ENCODE measurements around the gene SAPCD1. TPM values are rescaled to one million over a fixed set of nuclear protein-coding genes. Genes with fewer than 3 reads are reported as not detected.

SAPCD1 gene
- total RNA-seq, 3 donors from 2014 or later, result 9.4 to 12.2 (median 12.1) TPM

DNA sequence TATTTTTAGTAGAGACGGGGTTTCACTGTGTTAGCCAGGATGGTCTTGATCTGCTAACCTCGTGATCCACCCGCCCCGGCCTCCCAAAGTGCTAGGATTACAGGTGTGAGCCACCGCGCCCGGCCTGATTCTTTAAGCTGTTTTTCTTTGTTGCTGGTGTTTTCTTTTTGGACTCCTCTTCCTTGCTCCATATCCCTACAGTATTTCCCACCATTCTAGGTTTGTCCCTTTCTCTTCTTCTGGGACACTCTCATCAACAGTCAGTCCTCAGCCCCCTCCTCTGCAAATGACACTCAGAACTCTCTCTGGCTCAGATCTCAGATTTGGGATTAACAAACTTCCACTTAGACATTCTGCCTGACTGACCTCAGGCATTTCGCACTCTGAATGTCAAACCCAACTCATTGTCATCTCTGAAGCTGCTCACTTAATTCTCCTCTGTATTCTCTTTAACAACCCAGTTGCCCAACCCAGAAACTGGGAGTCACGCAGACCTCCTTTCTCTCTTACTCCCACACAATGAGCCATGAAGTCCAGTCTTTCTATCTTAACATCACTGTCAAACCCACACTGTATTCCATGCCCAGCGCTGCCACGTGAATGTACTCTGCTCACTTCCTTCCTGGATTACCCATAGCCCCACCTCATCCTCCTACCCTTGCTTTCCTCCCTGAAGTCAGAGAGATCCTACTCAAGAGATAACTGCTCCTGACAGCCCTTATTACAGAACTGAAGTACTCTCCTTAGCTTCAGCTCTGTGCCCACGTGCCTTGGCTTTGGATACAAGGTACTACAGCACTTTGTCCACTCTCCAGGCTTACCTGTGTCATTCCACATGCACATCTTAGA, 36.7 kb upstream of the SAPCD1 start:
- DNase-seq, result no peak
- Mint-ChIP-seq H3K4me1 (ENCODE audit: low read depth) (peaks cover 45% of the 10 kb centered on the region), H3K9me3 (no peaks in the 10 kb centered on the region), H3K4me3 (no peak overlapping the region), H3K27me3 (ENCODE audit: low read depth) (no peaks in the 10 kb centered on the region), H3K36me3 (ENCODE audit: insufficient read depth) (peaks cover 4% of the 10 kb centered on the region)
- ATAC-seq, result no peak

DNA sequence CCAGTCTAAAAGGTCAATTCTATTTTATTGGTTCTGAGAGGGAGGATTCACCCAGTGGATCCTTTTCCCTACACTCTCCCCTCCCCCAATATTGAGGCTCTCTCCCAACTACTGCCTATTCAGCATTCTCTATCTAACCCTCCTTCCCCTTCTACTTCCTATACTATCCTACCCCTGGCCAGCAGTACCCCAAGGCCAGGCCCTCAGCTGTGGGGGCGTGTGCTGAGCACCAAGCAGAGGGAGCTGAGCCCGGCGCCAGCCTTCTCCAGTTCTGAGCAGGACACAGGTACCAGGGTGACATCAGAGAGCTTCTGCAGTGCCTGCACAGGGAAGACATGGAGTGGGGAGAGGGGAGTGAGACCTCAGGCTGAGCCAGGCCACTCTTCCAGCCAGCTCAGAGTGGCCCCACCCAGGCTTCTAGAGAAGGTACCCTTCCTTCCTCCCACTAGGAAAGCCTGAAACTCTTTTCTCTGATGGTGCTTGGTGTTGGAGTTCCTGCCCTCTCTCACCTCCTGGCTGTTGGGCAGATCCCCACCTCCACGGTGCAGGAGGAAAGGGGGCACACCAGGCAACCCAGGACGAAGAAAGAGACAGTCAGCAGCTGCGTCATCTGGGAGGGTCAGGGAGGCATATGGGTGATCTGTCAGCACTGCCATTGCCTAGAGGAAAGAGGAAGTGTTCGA, 35.3 kb upstream of the SAPCD1 start:
- DNase-seq, result no peak
- peak overlapping the region; percentile 53 for H3K4me3 Mint-ChIP-seq
- ATAC-seq, result no peak
- peaks cover 11% of the 10 kb centered on the region for H3K36me3 Mint-ChIP-seq (ENCODE audit: insufficient read depth)
- no peaks in the 10 kb centered on the region for H3K9me3 Mint-ChIP-seq
- peaks cover 48% of the 10 kb centered on the region for H3K4me1 Mint-ChIP-seq (ENCODE audit: low read depth)
- no peaks in the 10 kb centered on the region for H3K27me3 Mint-ChIP-seq (ENCODE audit: low read depth)

DNA sequence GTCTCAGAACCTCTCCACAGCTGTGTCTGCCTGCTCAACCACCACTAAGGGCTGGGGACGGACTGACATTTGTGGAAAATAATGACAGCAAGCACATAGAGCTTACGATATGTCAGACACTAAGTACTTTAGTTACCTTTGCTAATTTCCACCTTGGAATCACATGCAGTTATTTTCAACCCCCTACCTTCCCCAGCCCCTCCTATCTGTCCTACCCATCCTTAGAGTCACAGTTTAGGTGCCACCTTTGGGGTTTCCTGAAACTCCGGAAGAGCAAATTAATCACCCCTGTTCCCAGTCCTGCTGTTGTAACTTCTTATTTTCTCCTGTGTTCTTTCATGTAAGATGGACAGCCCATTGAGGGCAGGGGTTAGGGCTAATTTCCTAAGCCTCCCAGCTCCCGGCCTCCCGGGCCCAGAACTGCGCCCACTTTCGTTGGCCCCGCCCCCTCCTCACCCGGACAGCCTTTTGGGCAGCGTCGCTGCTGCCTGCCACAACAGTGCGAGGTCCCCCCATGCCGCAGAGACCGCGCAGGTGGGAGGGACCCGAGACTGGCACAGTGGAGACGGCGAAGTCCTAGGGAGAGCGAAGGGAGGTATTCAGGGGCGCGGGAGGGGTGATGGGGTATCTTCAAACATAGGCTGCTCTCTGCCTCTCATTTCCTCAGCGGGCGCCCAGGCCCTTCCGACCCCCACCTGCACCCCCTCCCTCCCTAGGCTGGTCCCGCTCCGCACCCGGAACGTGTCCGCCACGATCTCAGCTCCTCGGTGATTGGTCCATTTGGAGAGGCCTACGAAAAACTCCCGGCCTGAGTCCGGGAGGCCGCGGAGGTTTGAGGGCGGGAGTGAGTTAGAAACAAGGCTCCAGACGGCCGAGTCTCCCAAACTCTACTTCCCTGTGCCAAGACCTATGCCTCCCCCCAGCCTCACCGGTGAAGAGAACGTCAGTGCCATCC, 34.5 kb upstream of the SAPCD1 start:
- Mint-ChIP-seq H3K4me3 (peak overlapping the region; percentile 53), H3K9me3 (no peaks in the 10 kb centered on the region), H3K4me1 (ENCODE audit: low read depth) (peaks cover 49% of the 10 kb centered on the region), H3K36me3 (ENCODE audit: insufficient read depth) (peaks cover 14% of the 10 kb centered on the region), H3K27me3 (ENCODE audit: low read depth) (no peaks in the 10 kb centered on the region)
- no peak for DNase-seq
- no peak for ATAC-seq

DNA sequence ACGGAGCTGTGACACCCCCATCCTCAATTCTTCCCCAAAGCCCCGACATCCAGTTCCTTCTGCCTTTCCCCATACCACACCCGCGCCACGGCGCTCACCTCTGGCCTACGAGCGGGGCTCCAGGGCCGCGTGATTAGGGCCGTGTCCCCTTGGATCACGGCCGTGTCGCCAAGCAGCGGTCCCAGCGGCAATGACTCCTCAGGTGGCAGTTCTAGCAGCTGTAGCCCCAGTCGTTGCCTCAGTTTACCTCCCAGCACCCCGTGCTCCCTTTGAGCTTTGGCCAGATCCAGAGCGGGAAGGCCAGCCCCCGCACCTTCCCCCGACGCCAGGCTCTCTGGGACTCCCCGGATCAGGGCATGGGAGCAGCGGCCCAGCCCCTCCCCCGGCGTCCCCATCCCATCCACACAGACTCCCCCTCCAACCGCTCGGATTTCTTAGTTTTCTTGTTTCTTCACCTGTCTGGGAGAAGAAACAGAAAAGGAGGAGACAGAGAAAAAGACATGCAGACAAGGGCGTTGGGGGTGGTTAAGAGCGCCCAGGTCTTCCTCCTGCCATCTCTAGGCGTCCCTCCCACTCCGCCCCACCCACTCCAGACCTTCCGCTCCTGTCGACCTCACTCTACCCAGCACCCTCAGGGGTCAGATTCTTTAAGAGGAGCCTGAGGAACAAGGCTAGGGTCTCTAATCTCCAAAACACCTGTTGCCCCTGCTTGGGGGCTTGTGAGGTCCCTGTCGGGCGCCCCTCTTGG, 33.5 kb upstream of the SAPCD1 start, which contains the start of gene DDAH2:
TSS of gene DDAH2 (minus strand) at position 533 of the 748 bp plus-strand sequence. CDS start at position 395, 138 bp downstream.
- Mint-ChIP-seq H3K9me3 (no peaks in the 10 kb centered on the region), H3K4me1 (ENCODE audit: low read depth) (peaks cover 55% of the 10 kb centered on the region), H3K27me3 (ENCODE audit: low read depth) (no peaks in the 10 kb centered on the region), H3K4me3 (peak within 1 kb of the TSS; percentile 94), H3K36me3 (ENCODE audit: insufficient read depth) (peaks cover 22% of the 10 kb centered on the region)
- ATAC-seq (peak; percentile 20), DNase-seq (no peak)

DNA sequence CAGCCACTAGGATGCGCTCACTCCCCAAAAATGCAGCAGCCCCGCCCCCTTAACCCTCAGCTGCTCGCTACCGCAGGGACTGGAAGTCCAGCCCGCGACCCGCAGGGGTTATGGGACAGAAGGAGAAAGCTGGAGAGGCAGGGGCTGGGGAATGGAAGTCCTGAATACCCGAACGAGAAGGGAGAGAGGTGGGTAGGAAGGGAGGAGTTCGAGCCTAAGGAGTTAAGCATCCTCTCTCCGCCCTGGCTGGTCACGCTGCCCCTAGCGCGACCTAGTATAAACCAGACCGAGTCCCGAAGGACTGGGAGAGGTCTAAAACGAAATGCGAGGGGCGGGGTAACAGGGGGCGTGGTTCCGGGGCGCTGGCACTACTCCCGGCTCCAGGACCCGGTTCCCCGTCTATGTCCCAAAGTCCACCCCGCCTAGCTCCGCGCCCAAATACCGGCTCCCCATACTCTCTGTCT, 32.9 kb upstream of the SAPCD1 start:
- H3K27me3 Mint-ChIP-seq (ENCODE audit: low read depth), result no peaks in the 10 kb centered on the region
- H3K9me3 Mint-ChIP-seq, result no peaks in the 10 kb centered on the region
- peaks cover 22% of the 10 kb centered on the region for H3K36me3 Mint-ChIP-seq (ENCODE audit: insufficient read depth)
- DNase-seq (peak; percentile 80), ATAC-seq (peak; percentile 75 to 77)
- H3K4me1 Mint-ChIP-seq (ENCODE audit: low read depth), result peaks cover 61% of the 10 kb centered on the region
- peak overlapping the region; percentile 94 for H3K4me3 Mint-ChIP-seq

DNA sequence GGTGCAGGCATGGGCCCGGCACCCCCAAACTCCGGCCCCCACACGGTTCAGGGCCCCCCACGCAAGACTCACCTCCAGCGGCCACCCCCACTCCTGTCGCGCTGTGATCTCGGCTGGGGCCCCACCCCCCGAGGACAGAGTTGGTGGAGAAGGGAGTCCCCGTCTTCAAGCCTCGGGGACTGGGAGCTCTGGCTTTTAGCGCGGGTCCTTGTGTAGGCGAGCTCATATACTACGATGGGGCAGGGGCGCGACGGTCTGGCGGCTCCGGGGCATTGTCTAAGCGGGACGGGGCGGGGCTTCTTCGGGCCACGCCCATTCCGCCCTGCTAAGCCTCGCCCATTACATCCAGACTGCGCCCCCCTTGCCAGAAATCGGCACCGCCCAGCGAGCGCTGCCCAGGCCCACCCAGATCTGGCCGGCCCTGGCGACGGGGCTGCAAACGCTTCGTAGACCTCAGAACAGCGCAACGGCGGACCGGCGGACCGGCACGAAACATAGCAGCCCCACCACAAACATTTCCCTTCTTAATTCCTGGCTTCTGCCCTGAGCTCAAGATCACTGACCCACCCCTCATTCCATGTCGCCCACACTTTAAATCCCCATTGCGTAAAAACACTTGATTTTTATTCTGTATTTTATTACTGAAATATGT, 32.4 kb upstream of the SAPCD1 start:
- ATAC-seq (peak; percentile 61), DNase-seq (peak; percentile 58)
- Mint-ChIP-seq H3K9me3 (no peaks in the 10 kb centered on the region), H3K4me1 (ENCODE audit: low read depth) (peaks cover 62% of the 10 kb centered on the region), H3K27me3 (ENCODE audit: low read depth) (no peaks in the 10 kb centered on the region), H3K4me3 (peak overlapping the region; percentile 94), H3K36me3 (ENCODE audit: insufficient read depth) (peaks cover 22% of the 10 kb centered on the region)

DNA sequence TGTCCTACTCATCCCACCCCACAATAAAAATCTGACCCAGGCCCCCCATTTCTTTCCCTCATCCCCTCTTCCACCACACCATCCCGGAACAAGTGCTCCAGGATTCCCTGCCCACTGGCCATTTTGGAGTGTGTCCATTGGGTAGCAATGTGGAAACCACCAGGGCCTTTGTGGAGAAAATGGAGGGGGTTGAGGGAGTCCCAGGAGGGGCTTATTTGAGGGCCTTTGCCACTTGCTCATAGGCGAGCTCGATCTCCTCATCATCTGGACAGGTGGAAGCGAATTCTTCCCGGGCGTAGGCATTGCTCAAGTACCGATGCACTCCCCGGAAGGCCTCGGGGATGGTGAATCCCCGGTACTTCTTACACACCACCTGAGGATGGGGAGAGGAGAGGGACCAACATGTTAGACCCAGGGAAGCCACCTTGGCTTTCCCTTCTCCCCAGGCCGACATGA, 31.8 kb upstream of the SAPCD1 start:
- H3K4me1 Mint-ChIP-seq (ENCODE audit: low read depth), result peaks cover 62% of the 10 kb centered on the region
- peak overlapping the region; percentile 94 for H3K4me3 Mint-ChIP-seq

DNA sequence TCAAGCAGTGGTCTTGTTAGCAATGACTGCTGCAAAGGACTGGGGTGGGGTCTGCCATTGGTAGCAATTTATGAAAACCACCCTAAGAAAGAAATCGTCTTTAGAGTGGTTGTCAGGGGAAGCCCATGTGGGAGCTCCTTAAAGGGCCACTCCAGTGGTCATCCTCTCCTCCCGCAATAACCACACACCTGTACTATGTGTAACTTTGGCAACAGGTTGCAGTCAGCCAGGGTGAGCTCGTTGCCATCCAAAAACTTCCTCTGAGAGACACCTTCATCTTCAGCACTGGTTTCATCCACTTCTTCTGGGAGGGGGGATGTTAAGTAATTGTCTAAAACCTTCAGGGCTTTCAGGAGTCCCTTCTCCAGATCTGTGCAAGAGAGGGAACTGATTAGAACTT, 30.4 kb upstream of the SAPCD1 start:
- Mint-ChIP-seq H3K36me3 (ENCODE audit: insufficient read depth) (peaks cover 17% of the 10 kb centered on the region), H3K9me3 (no peaks in the 10 kb centered on the region), H3K4me1 (ENCODE audit: low read depth) (peaks cover 58% of the 10 kb centered on the region), H3K4me3 (no peak overlapping the region), H3K27me3 (ENCODE audit: low read depth) (no peaks in the 10 kb centered on the region)
- no peak for ATAC-seq
- DNase-seq, result no peak

More for the DNA sequence above, 31.8 kb upstream of the SAPCD1 start:
- no peak for DNase-seq
- no peak for ATAC-seq
- no peaks in the 10 kb centered on the region for H3K9me3 Mint-ChIP-seq
- H3K36me3 Mint-ChIP-seq (ENCODE audit: insufficient read depth), result peaks cover 20% of the 10 kb centered on the region
- H3K27me3 Mint-ChIP-seq (ENCODE audit: low read depth), result no peaks in the 10 kb centered on the region

DNA sequence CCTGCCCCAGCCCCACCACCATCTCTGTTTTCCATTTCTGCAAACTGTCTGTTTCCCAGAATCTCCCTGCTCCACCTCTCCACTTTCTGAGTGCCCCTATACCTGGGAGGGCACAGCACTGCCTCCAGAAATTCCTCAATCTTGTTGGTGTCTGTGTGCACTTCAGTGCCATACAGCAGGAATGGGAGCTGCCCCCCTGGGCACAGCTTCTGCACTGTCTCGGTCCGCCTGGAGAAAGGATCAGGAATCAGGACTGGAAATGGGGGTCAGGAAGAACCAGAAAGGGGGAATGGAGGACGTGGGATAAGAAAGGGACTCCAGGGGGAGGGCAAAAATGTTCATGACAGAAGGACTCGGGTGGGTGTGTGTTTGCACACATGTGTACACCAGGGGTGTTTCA, 28.7 kb upstream of the SAPCD1 start:
- Mint-ChIP-seq H3K36me3 (ENCODE audit: insufficient read depth) (peaks cover 17% of the 10 kb centered on the region), H3K4me3 (peak overlapping the region; percentile 98), H3K27me3 (ENCODE audit: low read depth) (no peaks in the 10 kb centered on the region), H3K9me3 (no peaks in the 10 kb centered on the region), H3K4me1 (ENCODE audit: low read depth) (peaks cover 61% of the 10 kb centered on the region)
- no peak for ATAC-seq
- no peak for DNase-seq

DNA sequence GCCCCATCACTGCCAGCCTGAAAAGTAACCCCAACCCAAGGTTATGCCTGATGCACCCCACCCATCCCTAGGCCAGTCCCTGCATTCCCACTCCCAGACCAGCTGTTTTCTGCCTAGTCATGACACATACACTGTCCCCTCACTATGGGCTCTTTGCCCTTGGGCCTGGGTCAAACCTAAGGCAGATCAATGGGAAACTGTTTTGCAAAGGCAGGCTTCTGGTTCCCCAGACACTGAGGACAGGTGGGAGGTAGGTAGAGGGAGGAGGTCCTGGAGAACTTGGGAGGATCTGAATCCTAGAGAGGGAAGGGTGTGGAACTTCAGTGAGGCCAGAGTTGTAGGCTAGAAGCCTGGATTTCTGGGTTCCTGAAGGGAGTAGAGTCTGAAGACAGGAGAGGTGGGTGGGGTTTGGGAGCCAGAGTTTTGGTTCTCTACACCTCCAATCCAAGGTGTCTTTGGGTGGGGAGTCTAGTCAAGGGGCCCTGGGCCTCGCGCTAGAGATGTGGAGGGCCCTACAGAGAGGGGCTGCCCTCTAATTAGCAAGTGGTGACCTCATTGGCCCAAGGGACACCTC, 28.1 kb upstream of the SAPCD1 start:
- ATAC-seq (peak; percentile 57 to 58), DNase-seq (no peak)
- Mint-ChIP-seq H3K4me3 (peak overlapping the region; percentile 98), H3K4me1 (ENCODE audit: low read depth) (peaks cover 60% of the 10 kb centered on the region), H3K9me3 (no peaks in the 10 kb centered on the region), H3K27me3 (ENCODE audit: low read depth) (no peaks in the 10 kb centered on the region), H3K36me3 (ENCODE audit: insufficient read depth) (peaks cover 17% of the 10 kb centered on the region)

DNA sequence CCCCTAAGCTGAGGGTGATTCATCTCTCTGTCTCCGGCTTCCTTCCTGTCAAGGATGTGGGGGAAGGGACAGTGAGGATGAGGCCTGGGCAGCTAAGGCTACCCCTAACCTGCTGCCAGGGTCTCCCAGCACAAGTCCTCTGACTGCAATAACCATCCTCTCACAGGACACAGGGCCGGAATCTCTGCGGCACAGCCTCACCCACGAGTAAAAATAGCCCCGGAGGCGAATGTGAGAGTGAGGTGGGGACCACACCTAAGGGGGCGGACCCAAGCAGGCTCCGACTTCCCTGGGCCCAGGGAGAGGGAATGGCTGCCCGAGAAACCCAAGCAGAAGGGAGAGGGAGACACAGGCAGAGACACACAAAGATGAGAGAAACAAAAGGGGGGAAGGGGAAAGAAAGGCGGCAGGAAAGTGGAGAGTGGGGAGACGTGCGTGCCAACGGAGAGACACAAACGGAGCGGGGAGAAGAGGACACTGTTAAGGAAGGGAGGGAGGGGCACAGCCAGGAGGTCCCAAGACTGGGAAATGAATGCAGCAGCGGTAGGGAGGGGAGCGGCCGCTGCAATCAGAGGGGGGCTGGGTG, 27.5 kb upstream of the SAPCD1 start:
- DNase-seq, result peak; percentile 42
- H3K4me1 Mint-ChIP-seq (ENCODE audit: low read depth), result peaks cover 64% of the 10 kb centered on the region
- no peaks in the 10 kb centered on the region for H3K27me3 Mint-ChIP-seq (ENCODE audit: low read depth)
- no peaks in the 10 kb centered on the region for H3K9me3 Mint-ChIP-seq
- H3K36me3 Mint-ChIP-seq (ENCODE audit: insufficient read depth), result peaks cover 17% of the 10 kb centered on the region
- ATAC-seq, result peak; percentile 3 to 5
- peak overlapping the region; percentile 98 for H3K4me3 Mint-ChIP-seq

DNA sequence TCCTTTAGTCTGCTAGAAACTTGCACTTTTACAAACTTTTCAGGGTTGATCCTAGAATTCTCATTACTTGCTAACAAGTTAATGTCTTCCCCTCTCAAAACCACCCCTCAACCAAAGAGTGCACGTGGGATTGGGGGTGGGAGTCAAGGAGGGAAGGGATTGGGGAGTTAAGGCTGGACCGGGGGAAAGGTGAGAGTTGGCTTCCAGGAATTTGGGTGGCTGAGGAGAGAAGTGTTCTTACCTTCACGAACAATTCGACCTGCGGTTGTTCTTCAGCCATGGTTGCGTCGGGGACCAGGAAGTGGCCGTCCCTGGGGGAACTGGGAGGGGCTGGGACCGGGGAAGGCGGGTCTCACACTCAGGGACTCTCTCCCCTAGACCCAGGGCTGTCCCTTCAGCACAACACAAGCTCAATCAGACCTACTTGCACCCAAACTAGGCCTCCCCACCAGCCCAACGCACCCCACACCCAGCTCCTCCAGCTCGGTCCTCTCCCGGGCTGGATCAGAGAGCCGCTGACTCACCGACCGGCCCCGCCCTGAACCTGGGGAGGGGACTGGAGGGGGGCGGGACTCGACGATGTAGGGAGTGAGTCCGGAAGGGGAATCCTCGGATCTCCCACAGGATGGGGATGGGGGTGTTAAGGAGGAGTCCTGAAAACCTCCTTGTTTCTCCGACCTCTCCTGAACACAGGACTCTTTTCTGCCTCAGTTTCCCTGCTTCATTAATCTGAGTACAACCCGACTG, 26.3 kb upstream of the SAPCD1 start, which contains the start of gene CLIC1:
TSS of gene CLIC1 (minus strand) at position 510 of the 747 bp plus-strand sequence. CDS start at position 280, 230 bp downstream.
- Mint-ChIP-seq H3K9me3 (no peaks in the 10 kb centered on the region), H3K4me1 (ENCODE audit: low read depth) (peaks cover 66% of the 10 kb centered on the region), H3K4me3 (peak within 1 kb of the TSS; percentile 98), H3K27me3 (ENCODE audit: low read depth) (no peaks in the 10 kb centered on the region), H3K36me3 (ENCODE audit: insufficient read depth) (peaks cover 17% of the 10 kb centered on the region)
- DNase-seq, result peak; percentile 76
- peak; percentile 36 to 38 for ATAC-seq

All from activated T-cell treated with anti-CD3 and anti-CD28 coated beads, Interleukin-2, amount 50 U/mL, for 4 hours (primary cell).